Calu3 (cell line): ENCODE measurements around the gene SDHAF2. TPM values are rescaled to one million over a fixed set of nuclear protein-coding genes. Genes with fewer than 3 reads are reported as not detected.

Experiments used
- BruUV-seq: library from RNA; stranded (reverse); fragments of 400-500 nt; replicated peaks from 2 replicates; lab custom pipeline; 2021; lab: Mats Ljungman, UMichigan
- CTCF ChIA-PET: fragments of 300-600 bp; sonication (Branson Sonifier 250); formaldehyde crosslinking; loops from one replicate; lab custom pipeline; 2022; ENCODE audit warnings: antibody characterized with exemption; lab: Charles Lee
- DNase-seq: peaks from one replicate; pipeline ENCODE4 v3.0.0; 2022
- H3K27ac Mint-ChIP-seq: one replicate; pipeline ENCODE4 v1.8.0; 2022; ENCODE audit warnings: mixed read lengths; ENCODE audit not compliant: unreplicated experiment
- H3K27me3 Mint-ChIP-seq: one replicate; pipeline ENCODE4 v1.8.0; 2022; ENCODE audit warnings: mixed read lengths; ENCODE audit not compliant: unreplicated experiment
- H3K36me3 Mint-ChIP-seq: one replicate; pipeline ENCODE4 v1.8.0; 2022; ENCODE audit warnings: mild to moderate bottlenecking, moderate library complexity, mixed read lengths; ENCODE audit not compliant: insufficient read depth, unreplicated experiment
- H3K4me1 Mint-ChIP-seq: one replicate; pipeline ENCODE4 v1.8.0; 2022; ENCODE audit warnings: mild to moderate bottlenecking, low read depth, mixed read lengths; ENCODE audit not compliant: unreplicated experiment
- H3K4me3 Mint-ChIP-seq: one replicate; pipeline ENCODE4 v1.8.0; 2022; ENCODE audit warnings: mild to moderate bottlenecking, low read depth, moderate library complexity, mixed read lengths; ENCODE audit not compliant: unreplicated experiment
- H3K9me3 Mint-ChIP-seq: one replicate; pipeline ENCODE4 v1.8.0; 2022; ENCODE audit warnings: low read depth, mixed read lengths; ENCODE audit not compliant: unreplicated experiment
- CTCF ChIP-seq: fragments of 200-600 bp; IDR thresholded peaks from one replicate; pipeline ENCODE4 v1.8.0; 2022; ENCODE audit warnings: antibody characterized with exemption; ENCODE audit not compliant: unreplicated experiment
- intact Hi-C: fragments of 100-400 bp; cut with micrococcal nuclease; formaldehyde crosslinking; loops from one replicate; pipeline ENCODE4 v1.10.0; 2022; ENCODE audit not compliant: unreplicated experiment
- total RNA-seq: library from RNA; stranded (reverse); gene quantifications from 2 replicates; pipeline ENCODE4 v1.2.3, GENCODE V29; 2022

SDHAF2 gene
- total RNA-seq, 1 experiment from 2014 or later: 42.1 TPM

- BruUV-seq: no TSS peak
- Mint-ChIP-seq H3K27me3 (no peaks in the 10 kb centered on the region), H3K4me3 (no peak overlapping the region), H3K9me3 (peaks cover 6% of the 10 kb centered on the region), H3K27ac (no peak overlapping the region), H3K36me3 (peaks cover 21% of the 10 kb centered on the region), H3K4me1 (peaks cover 18% of the 10 kb centered on the region)
- DNase-seq: no peak
- CTCF ChIA-PET: no interaction called here
- intact Hi-C loops: no loop called here
- no peak for TF ChIP-seq CTCF
Observed at GRCh38 chr11:61390161-61390560, 39.8 kb upstream of the SDHAF2 start.

- H3K9me3 Mint-ChIP-seq: peaks cover 6% of the 10 kb centered on the region
- H3K36me3 Mint-ChIP-seq: peaks cover 27% of the 10 kb centered on the region
- H3K27me3 Mint-ChIP-seq: no peaks in the 10 kb centered on the region
- H3K4me1 Mint-ChIP-seq: peaks cover 18% of the 10 kb centered on the region
- BruUV-seq: TSS peak; percentile 47
- intact Hi-C loops: no loop called here
- TF ChIP-seq CTCF: no peak
- peak overlapping the region; percentile 95 for H3K27ac Mint-ChIP-seq
- no peak for DNase-seq
- CTCF ChIA-PET: interaction anchor here (0.6 to 1.5 kb wide), 3 partner anchors 31 to 566 kb away, joined by 3 to 20 read pairs (median 7); partner anchors contain the start of gene CYB561A3
- H3K4me3 Mint-ChIP-seq: peak overlapping the region; percentile 96
Observed at GRCh38 chr11:61392981-61393595, 36.8 kb upstream of the SDHAF2 start.

GRCh38 chr11:61401173-61401572 is 28.8 kb upstream of the SDHAF2 start:
- BruUV-seq: no TSS peak
- no peak for DNase-seq
- H3K27ac Mint-ChIP-seq: peak overlapping the region; percentile 39
- no peaks in the 10 kb centered on the region for H3K4me1 Mint-ChIP-seq
- TF ChIP-seq CTCF: no peak
- no peaks in the 10 kb centered on the region for H3K9me3 Mint-ChIP-seq
- intact Hi-C loops: no loop called here
- CTCF ChIA-PET: interaction anchor here (0.5 to 1.9 kb wide), 4 partner anchors 16 to 772 kb away, joined by 3 to 4 read pairs (median 4); partner anchors contain the start of genes CPSF7 and SDHAF2
- peaks cover 63% of the 10 kb centered on the region for H3K36me3 Mint-ChIP-seq
- H3K4me3 Mint-ChIP-seq: no peak overlapping the region
- no peaks in the 10 kb centered on the region for H3K27me3 Mint-ChIP-seq

- H3K4me3 Mint-ChIP-seq: no peak overlapping the region
- H3K27ac Mint-ChIP-seq: peak overlapping the region; percentile 18
- no peaks in the 10 kb centered on the region for H3K4me1 Mint-ChIP-seq
- H3K36me3 Mint-ChIP-seq: peaks cover 63% of the 10 kb centered on the region
- no peaks in the 10 kb centered on the region for H3K27me3 Mint-ChIP-seq
- DNase-seq: no peak
- TF ChIP-seq CTCF: no peak
- intact Hi-C loops: no loop called here
- no peaks in the 10 kb centered on the region for H3K9me3 Mint-ChIP-seq
- CTCF ChIA-PET: interaction anchor here (0.5 to 1.9 kb wide), 4 partner anchors 16 to 771 kb away, joined by 3 to 4 read pairs (median 4); partner anchors contain the start of genes CPSF7 and SDHAF2
- BruUV-seq: no TSS peak
Observed at GRCh38 chr11:61401573-61401972, 28.4 kb upstream of the SDHAF2 start.
